CD14-positive monocyte (primary cell): ENCODE measurements around the gene HCRT. TPM values are rescaled to one million over a fixed set of nuclear protein-coding genes. Genes with fewer than 3 reads are reported as not detected.
A peak's percentile ranks its signal among the peaks of the same experiment; 100 is the strongest.

Source experiments
- DNase-seq, 3 donors: peaks; one replicate each; pipeline ENCODE4 v3.0.0-alpha.2; 2011 to 2022
- H2AFZ ChIP-seq: 2 replicates; pipeline ENCODE4 v1.6.0; 2012; ENCODE audit warnings: mild to moderate bottlenecking, low read depth, low read length, inconsistent platforms; ENCODE audit not compliant: insufficient read depth, poor library complexity, severe bottlenecking
- H3K27ac ChIP-seq, 2 donors: 1 replicate in 1 of 2; 2 replicates in 1 of 2; pipeline ENCODE4 v1.5.1; 2012 to 2013; ENCODE audit warnings: low read length in 2 of 2, control low read depth in 1 of 2, inconsistent platforms in 1 of 2, low read depth in 1 of 2, mild to moderate bottlenecking in 1 of 2
- H3K27me3 ChIP-seq, 2 donors: one replicate each; pipeline versions ENCODE4 v1.6.0 to v1.6.1; 2011 to 2013; ENCODE audit warnings: low read length in 2 of 2; ENCODE audit not compliant: control insufficient read depth in 2 of 2, insufficient read depth in 2 of 2
- H3K36me3 ChIP-seq, 2 donors: replicated peaks in 1 of 2; 1 replicate in 1 of 2; 2 replicates in 1 of 2; pipeline versions ENCODE4 v1.5.1 to v1.6.1; 2012 to 2013; ENCODE audit warnings: low read length in 2 of 2, control low read depth in 1 of 2, inconsistent platforms in 1 of 2, mild to moderate bottlenecking in 1 of 2; ENCODE audit not compliant: insufficient read depth in 2 of 2, control insufficient read depth in 1 of 2
- H3K4me1 ChIP-seq, 2 donors: 1 replicate in 1 of 2; 2 replicates in 1 of 2; pipeline versions ENCODE4 v1.5.1 to v1.6.1; 2012 to 2013; ENCODE audit warnings: low read length in 2 of 2, control low read depth in 1 of 2, inconsistent platforms in 1 of 2, mild to moderate bottlenecking in 1 of 2, moderate library complexity in 1 of 2; ENCODE audit not compliant: insufficient read depth in 2 of 2, control insufficient read depth in 1 of 2
- H3K4me2 ChIP-seq: replicated peaks from 2 replicates; pipeline ENCODE3; 2012; ENCODE audit warnings: low read length, moderate library complexity, mild to moderate bottlenecking; ENCODE audit not compliant: poor library complexity, severe bottlenecking; ENCODE audit errors: extremely low read depth
- H3K4me3 ChIP-seq, 3 experiments: fragments of 200-600 bp in 1 of 3; sonication (generic) in 1 of 3; replicated peaks in 1 of 3; 1 replicate in 2 of 3; 2 replicates in 1 of 3; pipeline ENCODE4 v1.5.1; 2011 to 2013; ENCODE audit warnings: low read length in 3 of 3, mild to moderate bottlenecking in 3 of 3, control low read depth in 2 of 3, low read depth in 2 of 3, inconsistent platforms in 1 of 3, moderate library complexity in 1 of 3
- H3K79me2 ChIP-seq: 2 replicates; pipeline ENCODE4 v1.6.0; 2012; ENCODE audit warnings: mild to moderate bottlenecking, control low read depth, inconsistent platforms, low read length, moderate library complexity; ENCODE audit not compliant: insufficient read depth
- H3K9ac ChIP-seq: 2 replicates; pipeline ENCODE4 v1.6.0; 2017; ENCODE audit warnings: low read length, mild to moderate bottlenecking; ENCODE audit not compliant: insufficient read depth, poor library complexity, severe bottlenecking
- H3K9me3 ChIP-seq, 2 donors: replicated peaks in 1 of 2; 1 replicate in 1 of 2; 2 replicates in 1 of 2; pipeline versions ENCODE4 v1.5.1 to v1.6.1; 2012 to 2013; ENCODE audit warnings: low read length in 2 of 2, control low read depth in 1 of 2; ENCODE audit not compliant: control insufficient read depth in 1 of 2, insufficient read depth in 1 of 2
- H4K20me1 ChIP-seq: 2 replicates; pipeline ENCODE4 v1.6.0; 2012; ENCODE audit warnings: mild to moderate bottlenecking, low read length, control low read depth, moderate library complexity; ENCODE audit not compliant: insufficient read depth
- H3K27ac Mint-ChIP-seq, 7 donors: one replicate each; pipeline ENCODE4 v1.8.0; 2020; ENCODE audit warnings: mild to moderate bottlenecking in 7 of 7, mixed read lengths in 7 of 7, moderate library complexity in 6 of 7, inconsistent platforms in 2 of 7
- H3K27me3 Mint-ChIP-seq, 3 donors: one replicate each; pipeline ENCODE4 v1.8.0; 2021 to 2022; ENCODE audit warnings: low read depth in 3 of 3, mild to moderate bottlenecking in 3 of 3, mixed read lengths in 3 of 3, moderate library complexity in 3 of 3, inconsistent platforms in 1 of 3
- H3K36me3 Mint-ChIP-seq, 2 donors: one replicate each; pipeline ENCODE4 v1.8.0; 2020; ENCODE audit warnings: mixed read lengths in 2 of 2, inconsistent platforms in 1 of 2, mild to moderate bottlenecking in 1 of 2
- H3K4me1 Mint-ChIP-seq: one replicate; pipeline ENCODE4 v1.8.0; 2020; ENCODE audit warnings: mild to moderate bottlenecking, mixed read lengths
- H3K4me3 Mint-ChIP-seq, 2 donors: one replicate each; pipeline ENCODE4 v1.8.0; 2020; ENCODE audit warnings: mild to moderate bottlenecking in 2 of 2, mixed read lengths in 2 of 2, moderate library complexity in 1 of 2
- H3K9me3 Mint-ChIP-seq, 7 donors: one replicate each; pipeline ENCODE4 v1.8.0; 2020 to 2022; ENCODE audit warnings: mixed read lengths in 7 of 7, mild to moderate bottlenecking in 6 of 7, moderate library complexity in 6 of 7, inconsistent platforms in 2 of 7
- CTCF ChIP-seq: fragments of 200-600 bp; IDR thresholded peaks from one replicate; pipeline ENCODE4 v1.8.0; 2022; ENCODE audit warnings: antibody characterized with exemption, mild to moderate bottlenecking
- WGBS: methylation state at CpG from one replicate; pipeline ENCODE4 v1.1.5; 2013; ENCODE audit warnings: missing lambda C conversion rate; ENCODE audit not compliant: insufficient coverage; 5-methylcytosine and 5-hydroxymethylcytosine counted together
- intact Hi-C, 2 donors: fragments of 100-400 bp; cut with micrococcal nuclease; formaldehyde crosslinking; loops; one replicate each; pipeline versions ENCODE4 v1.15.0 to v1.15.1; 2023
- polyA plus RNA-seq, 3 donors: library from polyadenylated mRNA; depleted of rRNA in 1 of 3; unstranded in 2 of 3; stranded (reverse) in 1 of 3; fragments of 300-500 nt in 2 of 3; fragments of >200 nt in 1 of 3; fragmentation: Illumina TruSeq in 2 of 3; gene quantifications; 1 replicate in 2 of 3; 2 replicates in 1 of 3; pipeline ENCODE4 v1.2.3, GENCODE V29; 2012 to 2021

The HCRT gene
- polyA plus RNA-seq, 3 donors = not detected

DNA sequence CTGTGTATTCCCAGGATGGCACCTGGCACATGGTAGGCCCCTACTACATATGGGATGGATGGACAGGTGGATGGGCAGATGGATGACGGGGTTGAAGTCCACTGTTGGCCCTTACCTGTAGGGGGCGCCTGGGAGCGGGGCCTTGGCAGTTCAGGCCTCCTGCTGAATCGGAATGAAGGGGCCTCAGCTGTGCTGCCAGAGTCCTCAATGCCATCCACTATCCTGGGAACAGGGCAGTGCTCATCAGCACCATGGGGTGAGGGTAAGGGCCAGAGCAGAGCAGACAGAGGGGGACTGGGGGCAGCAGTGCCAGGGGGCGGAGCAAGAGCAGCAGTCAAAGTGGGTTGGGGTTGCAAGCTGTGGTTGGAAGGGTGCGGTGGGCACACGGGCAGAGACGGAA lies 22.1 kb downstream of the HCRT start:
- Histone ChIP-seq H3K79me2 (no peaks in the 10 kb centered on the region), H3K27me3 (no peaks in the 10 kb centered on the region), H2AFZ (no peak overlapping the region), H3K9me3 (no peaks in the 10 kb centered on the region), H3K36me3 (no peaks in the 10 kb centered on the region), H3K9ac (no peak overlapping the region), H3K4me3 (no peak overlapping the region), H3K4me1 (peaks cover 33 to 43% of the 10 kb centered on the region in 2 donors), H4K20me1 (no peaks in the 10 kb centered on the region), H3K4me2 (no peak overlapping the region), H3K27ac (no peak overlapping the region)
- H3K27ac Mint-ChIP-seq = peak overlapping the region in 5 of 7 donors; percentile 45 to 89 (median 66)
- peak; percentile 42 for TF ChIP-seq CTCF
- H3K4me3 Mint-ChIP-seq = no peak overlapping the region
- DNase-seq = peak in 1 of 3 donors; percentile 25
- WGBS = 67% methylated on average over 8 of the region's 8 CpGs
- no peaks in the 10 kb centered on the region for H3K36me3 Mint-ChIP-seq
- H3K9me3 Mint-ChIP-seq = peaks cover 0 to 2% (median 0%) of the 10 kb centered on the region in 7 donors
- H3K4me1 Mint-ChIP-seq = peaks cover 35% of the 10 kb centered on the region
- peaks cover 1 to 5% (median 2%) of the 10 kb centered on the region in 3 donors for H3K27me3 Mint-ChIP-seq
- intact Hi-C loops = no loop called here

GRCh38 chr17:42160531-42160910 lies 24.7 kb downstream of the HCRT start:
- H3K4me3 ChIP-seq = no peak overlapping the region
- H3K79me2 ChIP-seq = no peaks in the 10 kb centered on the region
- H3K4me2 ChIP-seq = no peak overlapping the region
- H3K36me3 ChIP-seq = no peaks in the 10 kb centered on the region
- Mint-ChIP-seq H3K36me3 (no peaks in the 10 kb centered on the region), H3K4me1 (peaks cover 27% of the 10 kb centered on the region), H3K4me3 (no peak overlapping the region), H3K27ac (peak overlapping the region in 1 of 7 donors; percentile 18), H3K27me3 (peaks cover under 1 to 3% (median 1%) of the 10 kb centered on the region in 3 donors), H3K9me3 (peaks cover 0 to 2% (median 0%) of the 10 kb centered on the region in 7 donors)
- H3K9me3 ChIP-seq = no peaks in the 10 kb centered on the region
- H4K20me1 ChIP-seq = no peaks in the 10 kb centered on the region
- TF ChIP-seq CTCF = no peak
- WGBS = 98% methylated on average over 5 of the region's 7 CpGs
- no peak for DNase-seq
- intact Hi-C loops = no loop called here
- H3K9ac ChIP-seq = no peak overlapping the region
- H3K4me1 ChIP-seq = peaks cover 20 to 30% of the 10 kb centered on the region in 2 donors
- no peak overlapping the region for H3K27ac ChIP-seq
- no peaks in the 10 kb centered on the region for H3K27me3 ChIP-seq
- no peak overlapping the region for H2AFZ ChIP-seq
